H54 (cell line): Measurements from ENCODE around the gene PRICKLE2.
A peak's percentile ranks its signal among the peaks of the same experiment; 100 is the strongest.
"Not testable (repeated sequence)": the region's sequence is repeated elsewhere in the genome, so short reads cannot be mapped to it uniquely, and the experiment has no call there.

Experiments used
- DNase-seq: peaks from one replicate; pipeline ENCODE4 v3.0.0; 2011; ENCODE audit warnings: low spot score, mixed read lengths; ENCODE audit not compliant: insufficient read length
- FAIRE-seq: peaks from 3 replicates; lab custom pipeline; 2011; peaks lifted over from hg19 to GRCh38; lab: Jason Lieb, UNC
- POLR2A ChIP-seq: IDR thresholded peaks from 2 replicates; pipeline ENCODE4 v1.6.1; 2011; ENCODE audit warnings: low read depth, mild to moderate bottlenecking, low read length

Gene PRICKLE2

GRCh38 chr3:64099316-64099715 lies 126.0 kb downstream of the PRICKLE2 start:
- TF ChIP-seq POLR2A, result no peak
- FAIRE-seq (no peak), DNase-seq (no peak)

DNA sequence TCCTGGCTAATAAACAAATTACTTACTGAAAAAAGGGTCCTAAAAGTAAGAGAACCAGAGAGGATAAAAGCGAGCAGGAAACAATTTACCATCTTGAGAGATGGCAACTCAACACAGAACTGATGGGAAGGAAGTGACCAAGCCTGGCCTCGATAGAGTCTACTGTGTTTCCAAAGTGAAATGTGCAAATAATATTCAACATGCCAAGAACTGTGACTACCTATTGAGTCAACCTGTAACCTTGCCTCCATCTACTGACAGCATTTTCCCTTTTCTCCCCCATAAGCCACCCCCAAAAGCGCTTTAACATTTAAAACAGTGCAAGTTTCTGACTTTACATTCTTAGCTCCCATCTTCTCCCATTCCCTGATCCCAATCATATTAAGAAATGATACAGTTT lies 126.6 kb downstream of the PRICKLE2 start:
- FAIRE-seq (no peak), DNase-seq (no peak)
- TF ChIP-seq POLR2A, result no peak

- DNase-seq (no peak), FAIRE-seq (no peak)
- no peak for TF ChIP-seq POLR2A
Measured at GRCh38 chr3:64097920-64098319, 127.3 kb downstream of the PRICKLE2 start.

GRCh38 chr3:64095802-64096201 lies 129.5 kb downstream of the PRICKLE2 start:
- FAIRE-seq, result no peak
- DNase-seq, result no peak
- TF ChIP-seq POLR2A, result no peak

DNA sequence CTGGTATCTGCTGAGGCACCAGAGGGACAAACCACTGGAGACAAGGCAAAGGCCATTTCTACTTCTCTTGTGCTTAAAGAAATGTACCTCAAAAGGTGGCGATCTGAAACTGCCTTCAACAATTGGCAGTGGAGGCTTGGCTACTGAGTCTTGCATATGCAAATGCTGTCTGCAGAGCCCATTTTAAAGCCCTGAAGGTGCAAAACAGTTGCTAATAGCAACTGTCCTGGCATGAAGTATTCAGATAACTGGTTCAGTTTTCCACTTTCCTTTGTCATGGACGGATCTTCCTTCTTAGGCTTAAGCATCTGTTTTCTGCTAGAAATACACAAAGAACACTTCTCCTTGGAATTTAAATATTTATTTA lies 130.6 kb downstream of the PRICKLE2 start:
- no peak for TF ChIP-seq POLR2A
- FAIRE-seq, result no peak
- no peak for DNase-seq

GRCh38 chr3:64093825-64094712 lies 131.2 kb downstream of the PRICKLE2 start:
- peak; percentile 19 for DNase-seq
- FAIRE-seq, result peak; percentile 64
- no peak for TF ChIP-seq POLR2A

- TF ChIP-seq POLR2A, result no peak
- DNase-seq (no peak), FAIRE-seq (no peak)
Measured at GRCh38 chr3:64093211-64093610, 132.1 kb downstream of the PRICKLE2 start.

DNA sequence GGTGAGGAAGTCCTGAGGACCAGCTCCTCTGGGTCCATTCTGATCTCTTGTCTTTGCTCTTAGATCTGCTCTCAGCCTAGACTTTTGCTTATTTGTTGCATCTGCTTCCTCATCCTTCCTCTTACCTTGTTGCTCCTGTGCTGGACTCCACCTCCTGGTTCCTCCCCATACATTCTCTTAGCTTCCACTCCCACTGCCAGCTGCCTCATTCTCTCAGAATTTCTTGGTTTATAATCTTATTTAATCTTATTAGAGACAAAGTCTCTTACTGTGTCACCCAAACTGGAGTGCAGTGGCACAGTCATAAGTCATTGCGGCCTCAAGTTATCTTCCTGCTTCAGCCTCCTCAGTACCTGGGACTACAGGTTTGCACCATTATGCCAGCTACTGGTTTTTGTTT lies 133.8 kb downstream of the PRICKLE2 start:
- no peak for TF ChIP-seq POLR2A
- DNase-seq (no peak), FAIRE-seq (no peak)

DNA sequence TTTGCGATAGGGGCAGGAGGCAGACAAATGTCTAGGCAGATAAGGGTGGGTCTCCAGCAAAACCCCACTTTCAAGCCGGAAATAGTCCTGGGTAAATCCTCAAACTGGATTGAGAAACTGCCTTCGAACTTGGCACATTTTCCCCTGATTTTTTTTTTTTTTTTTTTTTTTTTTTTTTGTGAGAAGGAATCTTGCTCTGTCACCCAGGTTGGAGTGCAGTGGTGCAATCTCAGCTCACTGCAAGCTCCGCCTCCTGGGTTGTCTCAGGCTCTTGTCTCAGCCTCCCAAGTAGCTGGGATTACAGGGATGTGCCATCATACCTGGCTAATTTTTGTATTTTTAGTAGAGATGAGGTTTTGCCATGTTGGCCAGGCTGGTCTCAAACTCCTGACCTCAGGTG lies 135.9 kb downstream of the PRICKLE2 start:
- not testable (repeated sequence) for DNase-seq, FAIRE-seq

DNA sequence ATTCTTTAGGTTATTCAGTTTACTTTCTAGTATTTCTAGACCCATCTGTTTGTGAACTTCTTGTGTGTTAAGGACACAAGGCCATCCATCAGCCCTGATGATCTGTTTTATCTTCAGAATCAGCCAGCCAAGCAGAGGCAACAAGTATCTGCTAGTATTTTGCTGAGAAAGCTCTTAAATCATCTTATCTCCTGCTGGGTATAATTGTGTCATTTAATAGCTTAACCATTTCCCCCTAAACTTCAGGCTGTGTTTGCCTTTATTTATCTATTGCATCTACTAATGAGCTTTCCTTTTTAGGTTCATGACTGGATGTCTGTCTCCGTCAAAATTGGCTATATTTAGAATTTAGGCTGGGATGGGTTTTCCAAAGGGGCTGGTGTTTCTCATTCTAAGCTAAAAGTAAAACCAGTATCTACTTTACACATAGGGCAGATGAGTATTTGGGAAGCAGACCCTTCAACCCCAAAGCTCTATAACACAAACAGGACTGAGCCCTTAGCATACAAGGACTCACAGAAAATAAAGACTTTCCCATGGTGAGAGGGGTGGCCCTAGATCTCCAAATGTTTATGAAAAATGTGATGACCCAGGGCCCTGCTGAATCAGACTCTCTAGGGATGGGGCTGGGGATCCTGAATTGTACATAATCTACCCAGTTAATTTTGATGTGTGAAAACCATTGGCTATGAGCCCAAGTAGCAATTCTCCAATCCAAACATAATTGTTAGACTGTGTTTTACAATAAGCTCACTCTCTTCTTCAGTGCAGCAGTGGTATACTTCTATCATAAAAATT lies 136.7 kb downstream of the PRICKLE2 start:
- FAIRE-seq (no peak), DNase-seq (no peak)
- no peak for TF ChIP-seq POLR2A

DNA sequence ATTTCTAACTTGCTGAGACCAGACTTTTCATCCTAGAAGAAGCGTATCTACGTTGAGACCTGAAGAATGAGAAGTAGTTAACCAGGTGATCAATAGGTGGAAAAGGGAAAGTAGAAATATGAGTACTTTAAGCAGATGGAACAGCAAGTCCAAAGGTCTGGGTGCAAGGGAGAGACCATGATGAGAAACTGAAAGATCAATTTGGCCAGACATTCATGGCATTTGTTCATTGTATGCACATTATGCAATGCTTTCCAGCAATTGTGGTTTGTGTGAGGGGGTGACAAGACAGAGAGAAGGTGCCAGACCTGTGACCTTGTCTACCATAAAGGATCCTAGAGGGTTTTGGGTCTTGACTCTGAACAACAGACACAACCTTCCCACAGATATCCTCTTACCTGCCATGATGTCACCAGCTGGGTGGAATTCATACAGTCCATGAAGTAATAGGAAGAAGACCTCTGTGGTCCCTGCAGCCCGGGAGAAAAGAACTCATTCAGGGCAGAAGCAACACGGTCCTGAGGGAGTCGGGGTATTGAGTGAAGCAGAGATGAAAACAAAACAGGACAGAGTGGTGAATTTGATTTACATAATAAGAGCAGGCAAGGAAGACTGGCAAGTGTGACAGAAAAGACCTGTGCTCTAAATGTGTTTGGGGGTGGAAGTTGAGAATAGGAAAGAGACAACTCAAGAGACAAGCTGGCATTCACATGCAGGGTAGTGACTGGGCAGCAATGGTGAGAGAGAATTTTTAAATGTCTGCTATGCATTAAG lies 138.6 kb downstream of the PRICKLE2 start:
- TF ChIP-seq POLR2A, result no peak
- FAIRE-seq, result no peak
- no peak for DNase-seq

- DNase-seq (peak; percentile 61), FAIRE-seq (peak; percentile 98)
- TF ChIP-seq POLR2A, result no peak
Measured at GRCh38 chr3:64084640-64085039, 140.6 kb downstream of the PRICKLE2 start.

DNA sequence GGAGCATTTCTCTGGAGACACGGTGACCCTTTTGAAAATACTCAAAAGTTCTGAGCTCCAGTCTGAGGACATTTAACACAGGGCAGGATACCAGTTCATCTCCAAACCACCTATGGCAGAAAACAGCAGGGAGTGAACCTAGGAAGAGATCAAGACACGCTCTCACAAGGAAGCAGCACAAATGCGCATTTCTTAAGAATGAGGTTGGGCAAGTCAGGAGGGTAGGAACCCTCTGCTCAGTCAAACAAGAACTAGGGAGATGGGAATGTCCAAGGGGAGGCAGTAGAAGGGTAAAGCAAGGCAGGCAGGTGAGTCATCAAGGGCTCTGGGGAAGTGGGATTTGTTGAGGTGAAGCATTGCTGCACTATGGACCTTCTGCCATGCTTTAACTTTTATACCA lies 141.7 kb downstream of the PRICKLE2 start:
- DNase-seq (no peak), FAIRE-seq (no peak)
- TF ChIP-seq POLR2A, result no peak
